HL-60 (cell line): Measurements from ENCODE around the gene SNX9.

Source experiments
- POLR2AphosphoS5 ChIP-seq: IDR thresholded peaks from 2 replicates; pipeline ENCODE4 v1.6.1; 2012; ENCODE audit warnings: low read depth
- SPI1 ChIP-seq: IDR thresholded peaks from 2 replicates; pipeline ENCODE4 v1.6.1; 2012; ENCODE audit warnings: low read depth, mild to moderate bottlenecking, borderline replicate concordance
- TF ChIP-seq, protein P1 (sequence below): IDR thresholded peaks from one replicate; pipeline ENCODE4 v1.5.1; 2011; ENCODE audit warnings: low read length, control low read depth, inconsistent platforms; ENCODE audit not compliant: insufficient read depth
- TF ChIP-seq, protein P2 (sequence below): IDR thresholded peaks from 2 replicates; pipeline ENCODE4 v1.6.1; 2012; ENCODE audit warnings: low read depth; ENCODE audit not compliant: insufficient replicate concordance

DNA sequence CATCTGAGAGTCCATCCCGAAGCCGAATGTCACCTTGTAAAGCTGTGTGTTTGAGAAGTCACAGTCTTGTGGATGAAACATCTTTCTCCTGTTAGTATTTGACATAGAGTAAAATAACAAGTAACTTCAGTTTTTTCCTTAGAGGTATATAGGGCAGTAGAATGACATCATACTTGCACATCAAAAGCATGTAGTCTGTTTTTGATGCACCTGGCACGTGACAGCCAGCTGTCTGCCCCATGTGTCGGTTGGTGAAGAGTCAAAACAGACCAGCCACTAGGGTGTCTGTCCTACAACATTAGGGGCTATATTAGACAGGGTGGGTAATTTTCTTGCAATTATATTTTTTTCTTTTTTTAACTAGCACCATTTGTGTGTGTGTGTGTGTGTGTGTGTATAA is 70.2 kb downstream of the SNX9 start:
- TF ChIP-seq POLR2AphosphoS5 (no peak), SPI1 (no peak)
- TF ChIP-seq, protein P1, sequence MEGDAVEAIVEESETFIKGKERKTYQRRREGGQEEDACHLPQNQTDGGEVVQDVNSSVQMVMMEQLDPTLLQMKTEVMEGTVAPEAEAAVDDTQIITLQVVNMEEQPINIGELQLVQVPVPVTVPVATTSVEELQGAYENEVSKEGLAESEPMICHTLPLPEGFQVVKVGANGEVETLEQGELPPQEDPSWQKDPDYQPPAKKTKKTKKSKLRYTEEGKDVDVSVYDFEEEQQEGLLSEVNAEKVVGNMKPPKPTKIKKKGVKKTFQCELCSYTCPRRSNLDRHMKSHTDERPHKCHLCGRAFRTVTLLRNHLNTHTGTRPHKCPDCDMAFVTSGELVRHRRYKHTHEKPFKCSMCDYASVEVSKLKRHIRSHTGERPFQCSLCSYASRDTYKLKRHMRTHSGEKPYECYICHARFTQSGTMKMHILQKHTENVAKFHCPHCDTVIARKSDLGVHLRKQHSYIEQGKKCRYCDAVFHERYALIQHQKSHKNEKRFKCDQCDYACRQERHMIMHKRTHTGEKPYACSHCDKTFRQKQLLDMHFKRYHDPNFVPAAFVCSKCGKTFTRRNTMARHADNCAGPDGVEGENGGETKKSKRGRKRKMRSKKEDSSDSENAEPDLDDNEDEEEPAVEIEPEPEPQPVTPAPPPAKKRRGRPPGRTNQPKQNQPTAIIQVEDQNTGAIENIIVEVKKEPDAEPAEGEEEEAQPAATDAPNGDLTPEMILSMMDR: no peak
- TF ChIP-seq, protein P2, sequence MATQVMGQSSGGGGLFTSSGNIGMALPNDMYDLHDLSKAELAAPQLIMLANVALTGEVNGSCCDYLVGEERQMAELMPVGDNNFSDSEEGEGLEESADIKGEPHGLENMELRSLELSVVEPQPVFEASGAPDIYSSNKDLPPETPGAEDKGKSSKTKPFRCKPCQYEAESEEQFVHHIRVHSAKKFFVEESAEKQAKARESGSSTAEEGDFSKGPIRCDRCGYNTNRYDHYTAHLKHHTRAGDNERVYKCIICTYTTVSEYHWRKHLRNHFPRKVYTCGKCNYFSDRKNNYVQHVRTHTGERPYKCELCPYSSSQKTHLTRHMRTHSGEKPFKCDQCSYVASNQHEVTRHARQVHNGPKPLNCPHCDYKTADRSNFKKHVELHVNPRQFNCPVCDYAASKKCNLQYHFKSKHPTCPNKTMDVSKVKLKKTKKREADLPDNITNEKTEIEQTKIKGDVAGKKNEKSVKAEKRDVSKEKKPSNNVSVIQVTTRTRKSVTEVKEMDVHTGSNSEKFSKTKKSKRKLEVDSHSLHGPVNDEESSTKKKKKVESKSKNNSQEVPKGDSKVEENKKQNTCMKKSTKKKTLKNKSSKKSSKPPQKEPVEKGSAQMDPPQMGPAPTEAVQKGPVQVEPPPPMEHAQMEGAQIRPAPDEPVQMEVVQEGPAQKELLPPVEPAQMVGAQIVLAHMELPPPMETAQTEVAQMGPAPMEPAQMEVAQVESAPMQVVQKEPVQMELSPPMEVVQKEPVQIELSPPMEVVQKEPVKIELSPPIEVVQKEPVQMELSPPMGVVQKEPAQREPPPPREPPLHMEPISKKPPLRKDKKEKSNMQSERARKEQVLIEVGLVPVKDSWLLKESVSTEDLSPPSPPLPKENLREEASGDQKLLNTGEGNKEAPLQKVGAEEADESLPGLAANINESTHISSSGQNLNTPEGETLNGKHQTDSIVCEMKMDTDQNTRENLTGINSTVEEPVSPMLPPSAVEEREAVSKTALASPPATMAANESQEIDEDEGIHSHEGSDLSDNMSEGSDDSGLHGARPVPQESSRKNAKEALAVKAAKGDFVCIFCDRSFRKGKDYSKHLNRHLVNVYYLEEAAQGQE: no peak
